Activated CD8-positive, alpha-beta memory T cell treated with anti-CD3 and anti-CD28 coated beads for 1 hour (primary cell): ENCODE results near the gene HTN3.
"Not testable (repeated sequence)": the region's sequence is repeated elsewhere in the genome, so short reads cannot be mapped to it uniquely, and the experiment has no call there.

Source experiments
- DNase-seq, 2 donors: peaks; one replicate each; pipeline ENCODE4 v3.0.0-alpha.2; 2020; ENCODE audit warnings: low read depth in 1 of 2; ENCODE audit errors: extremely low read depth in 1 of 2

Gene HTN3

DNA sequence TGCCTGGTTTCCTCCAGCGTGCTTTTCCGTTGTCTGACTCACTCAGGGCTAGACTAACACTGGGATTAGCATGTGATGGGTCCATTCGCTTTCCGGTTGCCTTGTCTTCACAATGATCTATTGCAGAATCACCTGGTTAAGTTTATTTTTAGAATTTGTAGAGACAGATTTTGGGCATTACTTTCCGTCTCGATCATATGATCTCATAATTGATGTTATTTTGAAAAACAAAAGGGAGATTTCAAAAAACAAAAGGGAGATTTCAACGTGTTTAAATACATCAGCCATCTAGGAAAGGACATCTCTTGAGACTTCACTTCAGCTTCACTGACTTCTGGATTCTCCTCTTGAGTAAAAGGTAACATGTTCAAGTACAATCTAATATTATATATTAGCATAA, at the start of gene HTN3:
Gene HTN3 (plus strand): TSS at position 301 of the 400 bp plus-strand sequence. CDS start 2,282 bp downstream, outside the sequence.
- DNase-seq: not testable (repeated sequence)

DNA sequence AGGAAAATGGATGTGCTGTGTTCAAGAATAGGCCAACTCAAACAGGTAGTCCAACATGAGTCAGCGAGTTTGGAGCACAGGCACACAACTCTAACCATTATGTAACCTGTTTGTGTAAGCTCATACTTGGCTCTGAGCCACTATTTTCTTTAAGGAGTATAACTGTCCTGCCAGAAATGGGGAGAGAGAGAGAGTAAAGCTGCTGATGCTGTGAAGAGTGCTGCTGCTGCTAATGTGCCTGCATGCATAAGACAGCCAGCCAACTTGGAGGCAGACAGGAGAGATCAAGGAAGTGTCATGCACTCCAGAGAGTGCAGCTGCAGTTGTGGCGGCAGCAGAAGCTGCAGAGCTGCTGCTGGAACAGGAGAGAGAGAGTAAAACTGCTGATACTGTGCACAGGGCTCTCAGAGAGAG, 44.2 kb upstream of the HTN3 start:
- DNase-seq: no peak

DNA sequence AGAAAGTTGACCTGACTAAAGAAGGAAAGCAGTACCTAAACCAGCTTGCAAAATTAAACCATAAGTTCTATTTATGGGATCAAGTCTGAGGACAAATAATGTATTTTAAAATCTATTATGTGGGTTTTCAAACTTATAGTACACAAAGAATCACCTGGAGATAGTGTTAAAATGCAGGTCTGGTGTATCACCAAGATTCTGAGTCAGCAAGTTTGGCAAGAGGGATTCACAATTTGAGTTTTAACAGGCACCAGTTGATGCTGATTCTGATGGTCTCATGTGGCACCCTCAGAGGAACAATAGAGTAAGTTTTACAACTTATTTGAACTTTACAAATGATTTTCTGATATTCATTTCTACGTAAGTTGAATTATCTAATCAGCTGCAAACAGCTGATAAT, 41.6 kb upstream of the HTN3 start:
- no peak for DNase-seq

DNA sequence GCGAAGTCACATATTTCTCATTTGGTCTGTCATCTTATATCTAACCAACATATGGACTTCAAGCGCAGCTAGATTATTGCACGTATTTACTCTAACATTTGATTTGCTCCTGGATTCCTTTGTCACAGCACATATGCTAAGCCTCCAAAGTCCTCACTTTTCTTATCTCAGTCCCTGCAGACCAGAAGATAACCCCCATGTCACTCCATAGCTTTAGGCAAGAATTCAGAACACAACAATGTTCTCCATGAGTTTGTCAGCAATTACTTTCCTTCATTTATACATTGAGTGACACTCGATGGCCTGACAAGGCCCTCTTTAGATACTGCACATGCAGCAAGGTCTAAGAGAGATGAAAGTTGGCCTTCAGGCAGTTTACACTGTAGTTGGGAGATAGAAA, 37.2 kb upstream of the HTN3 start:
- no peak for DNase-seq

DNA sequence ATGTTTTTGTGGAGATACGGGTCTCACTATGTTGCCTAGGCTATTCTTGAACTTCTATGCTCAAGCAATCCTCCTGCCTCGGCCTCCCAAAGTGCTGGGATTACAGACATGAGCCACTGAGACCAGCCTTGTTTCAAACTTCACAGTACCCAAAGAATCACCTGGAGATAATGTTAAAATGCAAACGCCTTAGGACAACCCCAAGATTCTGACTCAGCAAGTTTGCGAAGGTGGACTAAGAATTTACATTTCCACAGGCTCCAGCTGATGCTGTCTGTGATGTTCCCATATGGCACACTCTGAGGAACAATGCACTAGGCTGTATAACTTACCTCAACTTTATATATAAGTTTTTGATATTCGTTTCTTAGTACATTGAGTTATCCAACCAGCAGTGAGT, 33.5 kb upstream of the HTN3 start:
- DNase-seq: no peak

DNA sequence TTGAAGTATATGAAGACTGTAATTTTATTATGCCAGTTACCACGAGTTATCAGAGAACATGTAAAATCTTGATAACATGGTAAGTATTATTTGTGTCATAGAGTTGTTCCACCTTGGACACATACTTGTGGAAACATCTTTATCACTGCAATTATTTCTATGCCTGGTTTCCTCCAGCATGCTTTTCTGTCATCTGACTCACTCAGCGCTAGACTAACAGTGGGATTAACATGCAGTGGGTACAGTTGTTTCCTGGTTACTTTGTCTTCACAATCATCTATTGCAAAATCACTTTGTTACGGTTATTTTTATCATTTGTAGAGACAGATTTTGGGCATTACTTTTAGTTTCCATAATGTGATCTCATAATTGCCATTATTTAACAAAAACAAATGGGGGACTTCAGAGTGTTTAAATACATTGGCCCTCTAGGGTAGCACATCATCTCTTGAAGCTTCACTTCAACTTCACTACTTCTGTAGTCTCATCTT, 32.7 kb upstream of the HTN3 start, which contains the start of gene STATH:
Gene STATH (plus strand): TSS at position 441 of the 491 bp plus-strand sequence. CDS start 2,472 bp downstream, outside the sequence.
- no peak for DNase-seq

DNA sequence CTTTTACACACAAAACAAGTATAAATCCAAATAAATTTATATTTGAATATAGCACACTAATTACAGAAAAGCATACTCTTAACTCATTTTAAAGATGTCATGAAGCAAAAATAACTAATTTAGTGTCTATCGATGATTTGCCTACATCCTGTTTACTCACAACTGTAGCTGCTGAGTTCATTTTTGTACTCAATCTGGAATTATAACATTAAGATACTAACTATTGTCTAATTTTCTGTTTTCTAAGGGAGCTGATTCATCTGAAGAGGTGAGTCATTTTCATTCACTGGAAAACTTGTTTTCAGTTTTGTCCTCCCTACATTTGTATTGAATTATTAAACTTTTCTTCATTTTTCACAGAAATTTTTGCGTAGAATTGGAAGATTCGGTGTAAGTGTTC, 28.8 kb upstream of the HTN3 start:
- no peak for DNase-seq

DNA sequence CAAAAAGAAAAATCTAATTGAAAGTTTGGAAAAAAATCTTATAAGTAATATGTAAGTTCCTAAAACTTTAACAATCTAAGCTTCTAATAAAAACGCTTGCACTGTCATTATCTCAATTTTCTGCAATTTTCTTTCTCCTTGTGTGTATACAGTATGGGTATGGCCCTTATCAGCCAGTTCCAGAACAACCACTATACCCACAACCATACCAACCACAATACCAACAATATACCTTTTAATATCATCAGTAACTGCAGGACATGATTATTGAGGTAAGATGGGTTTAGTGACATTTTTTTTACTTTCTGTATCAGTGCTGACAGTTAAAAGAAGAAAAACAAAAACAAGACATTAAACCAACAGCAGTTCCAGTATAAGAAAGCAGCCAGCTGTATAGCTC, 27.5 kb upstream of the HTN3 start:
- no peak for DNase-seq

DNA sequence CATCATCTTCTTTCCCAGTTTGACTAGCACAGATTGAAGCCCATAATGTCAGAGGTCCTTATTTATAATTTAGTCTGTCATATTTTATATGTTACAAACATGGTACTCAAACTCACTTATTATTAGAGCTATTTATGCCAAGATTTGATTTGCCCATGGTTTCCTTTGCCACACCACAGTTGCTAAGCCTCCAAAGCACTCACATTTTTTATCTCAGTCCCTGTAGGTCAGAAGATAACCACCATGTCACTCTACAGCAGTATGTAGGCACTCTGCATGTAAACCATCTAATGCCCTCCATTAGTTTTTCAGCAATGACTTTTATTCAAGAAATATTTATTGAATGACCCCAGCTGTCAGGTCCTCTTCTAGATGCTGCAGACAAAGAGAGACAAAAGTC, 25.8 kb upstream of the HTN3 start:
- no peak for DNase-seq

DNA sequence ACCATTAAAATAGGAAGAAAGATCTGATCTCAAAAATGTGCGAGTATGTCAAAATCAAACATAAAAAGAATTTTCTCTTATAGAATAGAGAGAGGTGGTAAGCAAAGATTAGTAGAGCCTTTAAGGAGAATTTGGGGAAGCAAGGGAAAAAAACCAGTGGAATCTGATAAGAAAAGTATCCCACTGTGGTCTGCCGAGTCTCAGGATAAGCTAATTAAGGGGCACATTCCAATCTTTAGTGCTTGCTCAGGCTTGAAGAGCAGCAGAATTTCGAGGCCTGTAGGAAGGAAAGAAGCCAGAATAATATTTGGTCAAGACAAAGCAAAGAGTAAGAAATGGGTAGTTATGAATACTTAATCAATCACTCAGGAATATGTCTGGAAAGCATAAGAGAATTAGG, 19.5 kb upstream of the HTN3 start:
- DNase-seq: no peak

DNA sequence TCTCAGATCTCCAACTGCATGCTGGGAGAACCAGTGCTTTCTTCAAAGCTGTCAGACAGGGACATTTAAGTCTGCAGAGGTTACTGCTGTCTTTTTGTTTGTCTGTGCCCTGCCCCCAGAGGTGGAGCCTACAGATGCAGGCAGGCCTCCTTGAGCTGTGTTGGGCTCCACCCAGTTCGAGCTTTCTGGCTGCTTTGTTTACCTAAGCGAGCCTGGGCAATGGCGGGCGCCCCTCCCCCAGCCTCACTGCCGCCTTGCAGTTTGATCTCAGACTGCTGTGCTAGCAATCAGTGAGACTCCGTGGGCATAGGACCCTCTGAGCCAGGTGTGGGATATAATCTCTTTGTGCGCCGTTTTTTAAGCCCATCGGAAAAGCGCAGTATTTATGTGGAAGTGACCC, 9.3 kb upstream of the HTN3 start:
- DNase-seq: not testable (repeated sequence)

DNA sequence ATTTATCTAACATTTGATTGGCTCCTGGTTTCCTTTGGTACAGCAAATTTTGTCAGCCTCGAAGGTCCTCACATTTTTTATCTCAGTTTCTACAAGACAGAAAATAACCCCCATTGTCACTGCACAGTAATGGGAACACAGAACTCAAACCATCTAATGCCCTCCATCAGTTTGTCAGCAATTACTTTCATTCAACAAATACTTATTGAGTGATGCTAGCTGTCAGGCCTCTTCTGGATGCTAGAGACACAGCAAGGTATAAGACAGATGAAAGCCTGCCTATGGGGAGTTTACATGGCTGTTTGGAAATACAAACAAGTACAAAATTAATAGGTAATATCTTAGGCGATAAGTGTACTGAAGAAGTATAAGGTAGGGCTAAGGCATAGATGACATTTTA, 5.0 kb upstream of the HTN3 start:
- no peak for DNase-seq

DNA sequence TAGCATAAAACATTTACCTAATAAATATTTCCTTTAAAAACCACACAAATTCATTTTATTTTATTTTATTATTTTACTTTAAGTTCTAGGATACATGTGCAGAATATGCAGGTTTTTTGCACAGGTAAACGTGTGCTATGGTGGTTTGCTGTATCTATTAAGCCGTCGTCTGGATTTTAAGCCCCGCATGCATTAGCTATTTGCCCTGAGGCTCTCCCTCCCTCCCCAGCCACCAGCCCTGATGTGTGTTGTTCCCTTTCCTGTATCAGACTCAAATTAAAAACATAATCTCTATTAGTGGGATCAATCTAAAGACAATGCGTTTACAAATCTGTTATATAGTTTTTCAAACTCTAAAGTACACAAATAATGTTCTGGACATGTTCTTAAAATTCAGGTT, 1.2 kb upstream of the HTN3 start:
- DNase-seq: no peak

DNA sequence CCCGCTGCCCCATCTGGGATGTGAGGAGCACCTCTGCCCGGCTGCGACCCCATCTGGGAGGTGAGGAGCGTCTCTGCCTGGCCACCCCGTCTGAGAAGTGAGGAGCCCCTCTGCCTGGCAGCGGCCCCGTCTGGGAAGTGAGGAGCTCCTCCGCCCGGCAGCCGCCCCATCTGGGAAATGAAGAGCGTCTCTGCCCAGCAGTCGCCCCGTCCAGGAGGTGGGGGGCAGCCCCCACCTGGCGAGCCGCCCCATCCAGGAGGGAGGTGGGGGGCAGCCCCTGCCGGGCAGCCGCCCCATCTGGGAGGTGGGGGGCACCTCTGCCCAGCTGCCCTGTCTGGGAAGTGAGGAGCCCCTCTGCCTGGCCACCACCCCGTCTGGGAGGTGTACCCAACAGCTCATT, 9.3 kb downstream of the HTN3 start:
- DNase-seq: not testable (repeated sequence)

DNA sequence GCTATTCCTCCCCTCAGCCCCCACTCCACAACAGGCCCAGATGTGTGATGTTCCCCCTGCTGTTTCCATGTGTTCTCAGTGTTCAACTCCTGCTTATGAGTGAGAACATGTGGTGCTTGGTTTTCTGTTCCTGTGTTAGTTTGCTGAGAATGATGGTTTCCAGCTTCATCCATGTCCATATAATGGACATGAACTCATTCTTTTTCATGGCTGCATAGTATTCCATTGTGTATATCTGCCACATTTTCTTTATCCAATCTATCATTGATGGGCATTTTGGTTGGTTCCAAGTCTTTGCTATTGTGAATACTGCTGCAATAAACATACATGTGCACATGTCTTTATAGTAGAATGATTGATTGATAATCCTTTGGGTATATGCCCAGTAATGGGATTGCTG, 11.7 kb downstream of the HTN3 start:
- not testable (repeated sequence) for DNase-seq

DNA sequence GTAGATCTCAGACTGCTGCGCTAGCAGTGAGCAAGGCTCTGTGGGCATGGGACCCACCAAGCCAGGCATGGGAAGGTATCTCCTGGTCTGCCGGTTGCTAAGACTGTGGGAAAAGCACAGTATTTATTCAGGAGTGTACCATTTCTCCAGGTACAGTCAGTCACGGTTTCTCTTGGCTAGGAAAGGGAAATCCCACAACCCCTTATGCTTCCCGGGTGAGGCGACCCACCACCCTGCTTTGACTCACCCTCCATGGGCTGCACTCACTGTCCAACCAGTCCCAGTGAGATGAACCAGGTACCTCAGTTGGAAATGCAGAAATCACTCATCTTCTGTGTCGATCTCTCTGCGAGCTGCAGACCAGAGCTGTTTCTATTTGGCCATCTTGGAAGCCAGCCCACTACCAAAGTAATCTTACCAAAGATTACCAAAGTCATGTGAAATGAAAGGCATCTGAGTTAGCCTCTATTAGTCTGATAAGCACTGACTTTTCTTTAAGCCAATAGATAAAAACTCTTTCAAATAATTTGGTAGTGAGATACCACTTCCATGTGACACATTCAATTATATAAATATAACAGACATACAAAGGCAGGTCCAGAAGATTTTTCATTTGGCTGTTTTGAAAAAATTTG, 13.5 kb downstream of the HTN3 start:
- DNase-seq: no peak

DNA sequence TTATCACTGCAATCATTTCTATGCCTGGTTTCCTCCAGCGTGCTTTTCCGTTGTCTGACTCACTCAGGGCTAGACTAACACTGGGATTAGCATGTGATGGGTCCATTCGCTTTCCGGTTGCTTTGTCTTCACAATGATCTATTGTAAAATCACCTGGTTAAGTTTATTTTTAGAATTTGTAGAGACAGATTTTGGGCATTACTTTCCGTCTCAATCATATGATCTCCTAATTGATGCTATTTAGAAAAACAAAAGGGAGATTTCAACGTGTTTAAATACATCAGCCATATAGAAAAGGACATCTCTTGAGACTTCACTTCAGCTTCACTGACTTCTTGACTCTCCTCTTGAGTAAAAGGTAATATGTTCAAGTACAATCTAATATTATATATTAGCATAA, 21.9 kb downstream of the HTN3 start, which contains the start of gene HTN1:
Gene HTN1 (plus strand): TSS at position 301 of the 400 bp plus-strand sequence. CDS start 2,639 bp downstream, outside the sequence.
- not testable (repeated sequence) for DNase-seq

DNA sequence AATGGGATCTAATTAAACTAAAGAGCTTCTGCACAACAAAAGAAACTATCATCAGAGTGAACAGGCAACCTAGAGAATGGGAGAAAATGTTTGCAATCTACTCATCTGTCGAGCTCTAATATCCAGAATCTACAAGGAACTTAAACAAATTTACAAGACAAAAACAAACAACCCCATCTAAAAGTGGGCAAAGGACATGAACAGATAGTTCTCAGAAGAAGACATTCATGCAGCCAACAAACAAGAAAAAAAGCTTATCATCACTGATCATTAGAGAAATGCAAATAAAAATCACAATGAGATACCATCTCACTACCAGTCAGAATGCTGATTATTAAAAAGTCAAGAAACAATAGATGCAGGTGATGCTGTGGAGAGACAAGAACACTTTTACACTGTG, 28.3 kb downstream of the HTN3 start:
- DNase-seq: not testable (repeated sequence)

DNA sequence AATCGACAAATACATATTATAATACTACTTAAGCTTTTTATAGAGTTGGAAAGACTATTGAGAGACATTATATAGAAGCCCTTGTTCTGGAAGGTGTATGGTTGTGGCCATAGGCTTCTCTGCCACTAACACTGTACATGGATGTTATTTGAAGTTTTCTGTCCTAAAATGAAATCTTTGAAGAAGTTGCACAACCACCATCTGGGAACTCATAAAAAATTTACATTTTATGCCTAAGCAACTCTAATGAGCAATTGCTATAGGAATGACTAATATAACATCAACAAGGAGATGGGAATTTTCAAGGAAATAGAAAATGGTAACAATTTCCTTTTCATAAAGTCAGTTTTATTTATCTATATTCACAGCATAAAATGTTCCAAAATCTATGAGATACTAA, 29.4 kb downstream of the HTN3 start:
- no peak for DNase-seq

DNA sequence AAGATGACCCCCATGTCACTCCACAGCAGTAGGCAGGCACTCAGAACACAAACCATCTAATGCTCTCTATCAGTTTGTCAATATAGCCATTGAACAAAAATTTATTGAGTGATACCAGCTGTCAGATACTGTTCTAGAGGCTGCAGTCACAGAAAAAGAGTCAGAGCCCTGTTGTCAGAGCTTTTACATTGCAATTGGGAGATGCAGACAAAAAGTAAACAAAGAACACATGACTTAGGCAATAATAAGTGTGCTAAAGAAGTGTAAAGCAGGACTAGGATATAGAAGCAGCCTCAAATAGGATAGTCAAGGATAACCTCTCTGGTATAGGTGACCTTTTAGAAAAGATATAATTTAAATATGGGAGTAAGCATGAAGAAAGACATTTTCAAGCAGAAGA, 30.9 kb downstream of the HTN3 start:
- no peak for DNase-seq

DNA sequence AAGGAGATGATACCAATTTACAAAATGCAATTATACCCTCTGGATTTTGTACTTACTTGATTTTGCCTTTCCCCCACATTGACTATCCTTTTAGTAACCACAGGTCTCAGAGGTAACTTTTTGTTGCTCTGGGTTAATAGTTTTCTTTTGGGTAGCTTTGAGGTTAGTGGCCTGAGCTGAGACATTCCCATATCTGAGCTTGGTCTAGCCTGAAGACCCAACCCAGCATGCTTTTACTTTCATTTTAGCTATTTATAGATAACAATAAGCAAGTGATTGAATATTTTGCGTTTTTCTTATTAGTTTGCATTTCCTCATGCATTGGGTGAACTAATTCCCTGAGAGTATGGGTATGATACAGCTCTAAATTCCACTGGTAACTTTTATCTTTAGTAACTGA, 33.7 kb downstream of the HTN3 start:
- no peak for DNase-seq

DNA sequence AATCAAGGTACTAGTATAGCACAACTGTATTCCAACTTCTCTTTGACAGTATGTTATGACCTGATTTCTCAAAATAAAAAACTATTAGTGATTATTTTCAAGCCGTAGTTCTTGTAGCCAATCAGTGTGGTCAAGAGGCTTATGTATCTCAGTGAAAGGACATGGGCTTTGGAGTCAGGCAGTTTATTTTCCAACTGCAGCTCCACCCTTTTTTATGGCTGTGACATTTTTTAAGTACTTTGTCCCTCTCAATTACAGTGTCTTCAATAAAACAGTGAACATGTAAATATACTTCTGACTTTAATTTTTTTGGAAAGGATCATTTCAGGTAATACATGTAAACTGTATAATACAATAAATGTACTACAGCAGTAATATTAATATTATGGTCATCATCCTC, 51.9 kb downstream of the HTN3 start:
- no peak for DNase-seq
